ENCODE data around the gene CCDC188. TPM values are rescaled to one million over a fixed set of nuclear protein-coding genes. Genes with fewer than 3 reads are reported as not detected.

CCDC188 gene
- total and polyA plus RNA-seq, 4 donors, result not detected

- DNase-seq (ENCODE audit: low spot score), result no peak
- H3K27me3 ChIP-seq (ENCODE audit: control insufficient read depth in 4 of 4, insufficient read depth in 4 of 4, low read length in 3 of 4), result no peaks in the 10 kb centered on the region
- 66% methylated on average over 14 of the region's 14 CpGs for WGBS
- H3K9me3 ChIP-seq (ENCODE audit: control insufficient read depth in 4 of 4, low read length in 3 of 4), result no peaks in the 10 kb centered on the region
- H3K9ac ChIP-seq (ENCODE audit: low read depth in 1 of 2, low read length in 2 of 2), result no peak overlapping the region
- no peaks in the 10 kb centered on the region for H3K36me3 ChIP-seq (ENCODE audit: control insufficient read depth in 4 of 4, insufficient read depth in 3 of 4, low read depth in 1 of 4, low read length in 3 of 4)
- no peak overlapping the region for H3K4me3 ChIP-seq (ENCODE audit: low read depth in 1 of 3, low read length in 3 of 3)
- no peak overlapping the region for H3K27ac ChIP-seq (ENCODE audit: low read depth in 1 of 2, low read length in 2 of 2)
- TF ChIP-seq FOXA2 (IDR thresholded peaks at IDR 0.05) (no peak), EGR1 (IDR thresholded peaks at IDR 0.05; ENCODE audit: low read depth in 2 of 2) (no peak), HNF4A (conservative IDR thresholded peaks at IDR 0.05) (no peak), YY1 (IDR thresholded peaks at IDR 0.05) (no peak), FOXA1 (IDR thresholded peaks at IDR 0.05) (no peak), MAX (IDR thresholded peaks at IDR 0.05) (no peak), SP1 (IDR thresholded peaks at IDR 0.05) (no peak), NR2F2 (IDR thresholded peaks at IDR 0.05) (no peak), JUND (IDR thresholded peaks at IDR 0.05) (no peak), RXRA (IDR thresholded peaks at IDR 0.05) (no peak), REST (IDR thresholded peaks at IDR 0.05) (no peak), CTCF (IDR thresholded peaks at IDR 0.05; ENCODE audit: low read depth, low read length, missing input control) (no peak), HNF4G (IDR thresholded peaks at IDR 0.05) (no peak), GABPA (IDR thresholded peaks at IDR 0.05 in 1 of 2, conservative IDR thresholded peaks at IDR 0.05 in 1 of 2) (no peak), RAD21 (IDR thresholded peaks at IDR 0.05) (no peak), ATF3 (IDR thresholded peaks at IDR 0.05) (no peak), ZBTB33 (IDR thresholded peaks at IDR 0.05) (no peak), TAF1 (conservative IDR thresholded peaks at IDR 0.05) (no peak)
- H3K4me1 ChIP-seq (ENCODE audit: control insufficient read depth in 4 of 4, insufficient read depth in 4 of 4, low read length in 3 of 4), result no peaks in the 10 kb centered on the region
Observed at GRCh38 chr22:20154602-20155187, 3.8 kb upstream of the CCDC188 start.

Data from liver (tissue), 9 donors.